Muscle layer of duodenum (tissue), 2 donors: ENCODE measurements around the gene EXOC4.

Source experiments
- H3K27ac ChIP-seq: one replicate; pipeline ENCODE4 v1.7.0; 2013; ENCODE audit warnings: mild to moderate bottlenecking, low read length
- H3K27me3 ChIP-seq: one replicate; pipeline ENCODE4 v1.7.0; 2013; ENCODE audit warnings: low read depth, mild to moderate bottlenecking, control low read depth, low read length
- H3K36me3 ChIP-seq, 2 donors: one replicate each; pipeline ENCODE4 v1.7.0; 2013; ENCODE audit warnings: low read length in 2 of 2, control low read depth in 1 of 2, mild to moderate bottlenecking in 1 of 2; ENCODE audit not compliant: insufficient read depth in 2 of 2, control insufficient read depth in 1 of 2
- H3K4me1 ChIP-seq, 2 donors: one replicate each; pipeline ENCODE4 v1.7.0; 2013; ENCODE audit warnings: low read length in 2 of 2, mild to moderate bottlenecking in 2 of 2, control low read depth in 1 of 2, moderate library complexity in 1 of 2; ENCODE audit not compliant: insufficient read depth in 2 of 2, control insufficient read depth in 1 of 2
- H3K4me3 ChIP-seq, 2 donors: one replicate each; pipeline ENCODE4 v1.7.0; 2013; ENCODE audit warnings: low read length in 2 of 2, low read depth in 1 of 2, mild to moderate bottlenecking in 1 of 2
- H3K9me3 ChIP-seq, 2 donors: one replicate each; pipeline ENCODE4 v1.7.0; 2013; ENCODE audit warnings: low read length in 2 of 2, control low read depth in 1 of 2, mild to moderate bottlenecking in 1 of 2; ENCODE audit not compliant: control insufficient read depth in 1 of 2
- donor health status: healthy.

Gene EXOC4

DNA sequence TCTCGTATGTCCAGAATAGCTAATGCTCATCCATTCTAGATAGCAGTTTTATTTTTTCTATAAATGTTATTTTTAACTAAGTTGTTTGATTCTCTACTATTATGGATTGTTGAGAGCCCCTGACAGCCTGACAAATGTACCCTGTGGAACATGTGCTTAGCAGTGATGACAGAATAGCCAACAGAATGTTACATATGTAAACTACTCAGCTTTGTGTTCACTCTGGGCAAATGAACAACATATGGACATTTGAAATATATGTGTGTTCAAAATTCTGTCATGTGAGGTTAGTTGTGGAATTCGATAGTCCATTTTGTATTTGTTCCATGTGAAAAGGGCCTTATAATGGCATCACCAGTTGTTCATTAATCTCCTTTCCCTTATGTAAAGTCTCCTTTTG is 199.7 kb downstream of the EXOC4 start:
- Histone ChIP-seq H3K4me3 (no peak overlapping the region), H3K27me3 (no peaks in the 10 kb centered on the region), H3K27ac (no peak overlapping the region), H3K9me3 (no peaks in the 10 kb centered on the region), H3K36me3 (no peaks in the 10 kb centered on the region), H3K4me1 (no peaks in the 10 kb centered on the region)

GRCh38 chr7:133458688-133459087 is 205.8 kb downstream of the EXOC4 start:
- Histone ChIP-seq H3K4me1 (no peaks in the 10 kb centered on the region), H3K27ac (no peak overlapping the region), H3K36me3 (no peaks in the 10 kb centered on the region), H3K4me3 (no peak overlapping the region), H3K27me3 (no peaks in the 10 kb centered on the region), H3K9me3 (no peaks in the 10 kb centered on the region)

- Histone ChIP-seq H3K27me3 (no peaks in the 10 kb centered on the region), H3K9me3 (no peaks in the 10 kb centered on the region), H3K36me3 (no peaks in the 10 kb centered on the region), H3K27ac (no peak overlapping the region), H3K4me1 (no peaks in the 10 kb centered on the region), H3K4me3 (no peak overlapping the region)
These were observed 208.5 kb downstream of the EXOC4 start for GRCh38 chr7:133461421-133461820.

GRCh38 chr7:133475655-133476054 is 222.8 kb downstream of the EXOC4 start:
- Histone ChIP-seq H3K4me3 (no peak overlapping the region), H3K9me3 (no peaks in the 10 kb centered on the region), H3K27me3 (no peaks in the 10 kb centered on the region), H3K36me3 (peaks cover 0 to 5% of the 10 kb centered on the region in 2 donors), H3K4me1 (no peaks in the 10 kb centered on the region), H3K27ac (no peak overlapping the region)

DNA sequence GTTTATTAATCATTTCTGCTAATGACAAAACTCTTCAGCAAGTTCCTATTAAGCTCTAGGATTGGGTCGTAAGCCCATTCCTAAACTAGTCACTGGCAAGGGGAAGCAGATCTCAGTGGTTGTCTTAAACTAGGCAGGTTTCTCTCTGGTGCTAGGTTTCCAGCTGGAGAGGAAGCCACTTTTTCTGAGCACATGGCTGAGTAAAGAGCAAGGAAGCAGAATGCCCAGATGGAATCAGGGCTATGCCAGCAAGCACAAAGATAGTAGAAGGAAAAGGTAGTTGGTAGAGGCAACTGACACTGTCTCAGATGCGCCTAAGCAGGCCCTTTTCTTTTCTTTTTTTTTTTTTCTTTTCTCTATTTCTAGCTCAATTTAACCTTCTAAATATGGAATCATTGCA is 224.9 kb downstream of the EXOC4 start:
- H3K4me3 ChIP-seq = no peak overlapping the region
- no peaks in the 10 kb centered on the region for H3K27me3 ChIP-seq
- H3K4me1 ChIP-seq = peaks cover 0 to 4% of the 10 kb centered on the region in 2 donors
- peaks cover 0 to 5% of the 10 kb centered on the region in 2 donors for H3K36me3 ChIP-seq
- H3K9me3 ChIP-seq = no peaks in the 10 kb centered on the region
- no peak overlapping the region for H3K27ac ChIP-seq

DNA sequence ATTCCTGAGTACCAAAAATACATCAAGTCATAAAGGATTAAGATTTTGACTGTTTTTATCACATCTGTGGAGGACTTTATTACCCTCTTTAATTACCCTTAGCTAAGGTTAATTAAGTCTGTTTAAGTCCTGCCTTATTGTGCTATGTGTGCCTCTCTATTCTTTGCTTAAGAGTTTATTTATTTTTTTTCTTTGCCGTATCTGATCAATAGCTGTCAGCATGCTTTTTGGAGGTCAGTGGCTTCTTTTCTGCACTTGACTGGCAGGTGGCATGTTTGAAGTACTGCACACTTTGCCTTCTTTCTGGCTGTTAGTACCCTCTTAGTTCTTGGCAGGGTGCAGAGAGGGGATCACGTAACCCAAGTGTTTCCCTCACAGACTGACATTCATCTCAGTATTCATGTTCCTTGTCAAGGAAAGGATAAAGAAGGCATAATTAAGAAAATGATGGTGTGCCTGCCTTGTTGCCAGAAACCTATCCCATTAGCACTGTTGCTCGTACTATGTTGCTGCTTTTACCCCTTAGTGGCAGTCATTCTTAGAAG is 225.8 kb downstream of the EXOC4 start:
- no peaks in the 10 kb centered on the region for H3K9me3 ChIP-seq
- no peak overlapping the region for H3K27ac ChIP-seq
- peaks cover 0 to 5% of the 10 kb centered on the region in 2 donors for H3K36me3 ChIP-seq
- H3K4me3 ChIP-seq = no peak overlapping the region
- H3K4me1 ChIP-seq = peaks cover 0 to 4% of the 10 kb centered on the region in 2 donors
- H3K27me3 ChIP-seq = no peaks in the 10 kb centered on the region

DNA sequence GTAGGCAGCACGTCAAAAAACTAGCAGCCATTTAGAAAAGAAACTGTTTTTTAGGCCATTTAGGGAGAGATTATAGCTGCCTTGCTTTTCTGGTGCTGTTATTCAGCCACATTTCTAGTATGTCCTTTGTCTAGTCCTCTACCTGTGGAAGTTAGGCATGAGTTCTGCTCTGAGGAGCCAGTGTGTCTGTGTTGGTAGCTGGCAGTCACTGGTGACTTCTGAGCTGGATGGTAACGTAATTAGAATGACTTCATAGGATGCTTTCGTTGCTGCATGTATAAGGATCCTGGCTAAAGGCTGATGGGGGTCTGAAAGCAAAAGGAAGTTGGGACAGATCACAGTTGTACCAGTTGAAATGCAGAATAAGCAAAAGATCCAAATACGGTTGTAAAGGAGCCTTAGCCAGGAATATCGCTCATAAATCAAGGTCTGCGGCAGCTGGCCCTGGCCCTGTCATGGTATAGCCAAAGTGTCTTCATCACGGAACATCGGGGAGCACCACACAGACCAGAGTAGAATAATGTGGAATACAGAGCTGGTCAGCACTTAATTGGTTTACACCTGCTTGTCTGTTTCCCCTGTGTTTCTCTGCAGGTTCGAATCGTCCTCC is 226.7 kb downstream of the EXOC4 start:
- H3K27ac ChIP-seq = no peak overlapping the region
- H3K4me1 ChIP-seq = peaks cover 0 to 4% of the 10 kb centered on the region in 2 donors
- H3K36me3 ChIP-seq = peaks cover 0 to 5% of the 10 kb centered on the region in 2 donors
- H3K9me3 ChIP-seq = no peaks in the 10 kb centered on the region
- no peaks in the 10 kb centered on the region for H3K27me3 ChIP-seq
- no peak overlapping the region for H3K4me3 ChIP-seq

DNA sequence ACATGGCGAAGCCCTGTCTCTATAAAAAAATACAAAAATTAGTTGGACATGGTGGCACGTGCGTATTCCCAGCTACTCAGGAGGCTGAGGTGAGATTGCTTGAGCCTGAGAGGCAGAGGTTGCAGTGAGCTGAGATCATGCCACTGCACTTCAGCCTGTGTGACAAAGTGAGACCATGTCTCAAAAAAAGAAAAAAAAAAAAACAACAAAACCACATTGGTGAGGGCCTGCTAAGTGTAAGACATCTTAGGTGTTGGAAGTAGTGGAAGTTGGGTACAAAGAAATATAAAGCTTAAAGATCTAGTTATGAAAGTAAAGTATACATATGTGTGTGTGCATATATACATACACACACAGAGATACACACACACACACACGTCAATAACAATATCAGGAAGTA is 228.0 kb downstream of the EXOC4 start:
- H3K27ac ChIP-seq = no peak overlapping the region
- H3K4me3 ChIP-seq = no peak overlapping the region
- H3K4me1 ChIP-seq = peaks cover 0 to 4% of the 10 kb centered on the region in 2 donors
- H3K27me3 ChIP-seq = no peaks in the 10 kb centered on the region
- no peaks in the 10 kb centered on the region for H3K9me3 ChIP-seq
- H3K36me3 ChIP-seq = peaks cover 0 to 5% of the 10 kb centered on the region in 2 donors

- Histone ChIP-seq H3K4me1 (peaks cover 0 to 4% of the 10 kb centered on the region in 2 donors), H3K9me3 (no peaks in the 10 kb centered on the region), H3K36me3 (peaks cover 0 to under 1% of the 10 kb centered on the region in 2 donors), H3K27ac (no peak overlapping the region), H3K4me3 (no peak overlapping the region), H3K27me3 (no peaks in the 10 kb centered on the region)
These were observed 228.8 kb downstream of the EXOC4 start for GRCh38 chr7:133481676-133482075.

GRCh38 chr7:133482599-133482998 is 229.7 kb downstream of the EXOC4 start:
- Histone ChIP-seq H3K36me3 (no peaks in the 10 kb centered on the region), H3K9me3 (no peaks in the 10 kb centered on the region), H3K4me3 (no peak overlapping the region), H3K4me1 (peaks cover 0 to 4% of the 10 kb centered on the region in 2 donors), H3K27ac (no peak overlapping the region), H3K27me3 (no peaks in the 10 kb centered on the region)

DNA sequence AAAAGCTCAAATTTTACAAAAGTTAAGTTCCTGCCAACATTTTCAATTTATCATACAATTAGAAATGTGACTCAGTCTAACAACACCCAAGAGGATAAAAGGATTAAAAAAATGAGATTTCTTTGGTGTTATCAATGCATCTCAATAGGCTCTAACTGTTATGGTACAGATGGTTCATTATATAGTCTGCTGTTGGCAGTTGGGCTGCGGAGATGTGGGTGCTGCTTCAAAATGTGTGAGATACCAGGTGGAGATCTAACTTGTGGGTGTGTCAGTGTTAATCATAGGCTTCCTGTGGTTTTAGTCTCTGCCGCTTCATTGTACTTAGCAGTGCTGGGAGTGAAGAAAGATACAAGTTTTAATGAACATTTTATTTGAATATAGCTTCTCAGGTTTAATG is 231.2 kb downstream of the EXOC4 start:
- H3K9me3 ChIP-seq = no peaks in the 10 kb centered on the region
- H3K4me1 ChIP-seq = peaks cover 0 to 4% of the 10 kb centered on the region in 2 donors
- H3K4me3 ChIP-seq = no peak overlapping the region
- no peaks in the 10 kb centered on the region for H3K27me3 ChIP-seq
- H3K36me3 ChIP-seq = peaks cover 0 to under 1% of the 10 kb centered on the region in 2 donors
- H3K27ac ChIP-seq = no peak overlapping the region

GRCh38 chr7:133489906-133490305 is 237.0 kb downstream of the EXOC4 start:
- Histone ChIP-seq H3K4me1 (no peaks in the 10 kb centered on the region), H3K36me3 (peaks cover 5 to 9% of the 10 kb centered on the region in 2 donors), H3K4me3 (no peak overlapping the region), H3K27me3 (no peaks in the 10 kb centered on the region), H3K9me3 (no peaks in the 10 kb centered on the region), H3K27ac (no peak overlapping the region)
